Liver (tissue), 9 donors: ENCODE measurements around the gene BORCS8. TPM values are rescaled to one million over a fixed set of nuclear protein-coding genes. Genes with fewer than 3 reads are reported as not detected.

Experiments
- DNase-seq: peaks from one replicate; pipeline ENCODE4 v3.0.0-alpha.2; 2017; ENCODE audit warnings: low spot score
- H3K27ac ChIP-seq, 2 donors: one replicate each; pipeline ENCODE4 v1.7.0; 2013; ENCODE audit warnings: inconsistent platforms in 2 of 2, low read length in 2 of 2, control low read depth in 1 of 2, low read depth in 1 of 2, mild to moderate bottlenecking in 1 of 2
- H3K27me3 ChIP-seq, 4 donors: one replicate each; pipeline versions ENCODE4 v1.6.1 to v1.7.0; 2013; ENCODE audit warnings: low read length in 3 of 4, inconsistent platforms in 1 of 4, mild to moderate bottlenecking in 1 of 4, moderate library complexity in 1 of 4; ENCODE audit not compliant: control insufficient read depth in 4 of 4, insufficient read depth in 4 of 4
- H3K36me3 ChIP-seq, 4 donors: one replicate each; pipeline versions ENCODE4 v1.6.1 to v1.7.0; 2013; ENCODE audit warnings: low read length in 3 of 4, mild to moderate bottlenecking in 3 of 4, low read depth in 1 of 4, moderate library complexity in 1 of 4; ENCODE audit not compliant: control insufficient read depth in 4 of 4, insufficient read depth in 3 of 4
- H3K4me1 ChIP-seq, 4 donors: one replicate each; pipeline versions ENCODE4 v1.6.1 to v1.7.0; 2013; ENCODE audit warnings: low read length in 3 of 4, mild to moderate bottlenecking in 3 of 4, moderate library complexity in 1 of 4; ENCODE audit not compliant: control insufficient read depth in 4 of 4, insufficient read depth in 4 of 4
- H3K4me3 ChIP-seq, 3 donors: one replicate each; pipeline versions ENCODE4 v1.6.1 to v1.7.0; 2013; ENCODE audit warnings: low read length in 3 of 3, control low read depth in 1 of 3, low read depth in 1 of 3, mild to moderate bottlenecking in 1 of 3
- H3K9ac ChIP-seq, 2 donors: one replicate each; pipeline ENCODE4 v1.7.0; 2013; ENCODE audit warnings: low read length in 2 of 2, mild to moderate bottlenecking in 2 of 2, moderate library complexity in 2 of 2, control low read depth in 1 of 2, low read depth in 1 of 2
- H3K9me3 ChIP-seq, 4 donors: one replicate each; pipeline versions ENCODE4 v1.6.1 to v1.7.0; 2013; ENCODE audit warnings: low read length in 3 of 4; ENCODE audit not compliant: control insufficient read depth in 4 of 4
- FOXA1 ChIP-seq: IDR thresholded peaks from 2 replicates; pipeline ENCODE4 v1.6.1; 2016; ENCODE audit warnings: antibody characterized with exemption
- FOXA2 ChIP-seq: IDR thresholded peaks from 2 replicates; pipeline ENCODE4 v1.6.1; 2016; ENCODE audit warnings: antibody characterized with exemption
- GABPA ChIP-seq, 2 donors: IDR thresholded peaks in 1 of 2; conservative IDR thresholded peaks in 1 of 2; 2 replicates each; pipeline ENCODE4 v1.6.1; 2016; ENCODE audit warnings: antibody characterized with exemption in 2 of 2, mild to moderate bottlenecking in 1 of 2, moderate library complexity in 1 of 2
- HNF4A ChIP-seq, 2 donors: conservative IDR thresholded peaks; 2 replicates each; pipeline ENCODE4 v1.6.1; 2016; ENCODE audit warnings: antibody characterized with exemption in 2 of 2, mild to moderate bottlenecking in 2 of 2
- HNF4G ChIP-seq: IDR thresholded peaks from 2 replicates; pipeline ENCODE4 v1.6.1; 2016; ENCODE audit warnings: antibody characterized with exemption
- JUND ChIP-seq, 2 donors: IDR thresholded peaks; 2 replicates each; pipeline ENCODE4 v1.6.1; 2016; ENCODE audit warnings: antibody characterized with exemption in 2 of 2
- NR2F2 ChIP-seq: IDR thresholded peaks from 2 replicates; pipeline ENCODE4 v1.6.1; 2016; ENCODE audit warnings: antibody characterized with exemption
- RAD21 ChIP-seq, 2 donors: IDR thresholded peaks; 2 replicates each; pipeline ENCODE4 v1.6.1; 2016; ENCODE audit warnings: antibody characterized with exemption in 2 of 2, mild to moderate bottlenecking in 2 of 2
- RXRA ChIP-seq, 2 donors: IDR thresholded peaks; 2 replicates each; pipeline ENCODE4 v1.6.1; 2017 to 2018; ENCODE audit warnings: antibody characterized with exemption in 2 of 2, mild to moderate bottlenecking in 1 of 2
- SP1 ChIP-seq: IDR thresholded peaks from 2 replicates; pipeline ENCODE4 v1.6.1; 2018; ENCODE audit warnings: antibody characterized with exemption, mild to moderate bottlenecking
- TAF1 ChIP-seq: conservative IDR thresholded peaks from 2 replicates; pipeline ENCODE4 v1.6.1; 2016; ENCODE audit warnings: antibody characterized with exemption, mild to moderate bottlenecking
- YY1 ChIP-seq: IDR thresholded peaks from 2 replicates; pipeline ENCODE4 v1.6.1; 2016; ENCODE audit warnings: antibody characterized with exemption, mild to moderate bottlenecking
- WGBS: extraction: QIAGEN DNeasy Blood & Tissue Kit; methylation state at CpG from one replicate; pipeline ENCODE4 v1.1.7; 2013; 5-methylcytosine and 5-hydroxymethylcytosine counted together
- polyA plus RNA-seq, 2 donors: library from polyadenylated mRNA; stranded (reverse) in 1 of 2; unstranded in 1 of 2; fragments of 200-250 nt in 1 of 2; fragments of >200 nt in 1 of 2; fragmentation: Nextera tagmentation in 1 of 2; extraction: Ambion mirVana in 1 of 2; gene quantifications; one replicate each; pipeline versions ENCODE4 v1.2.1 to v1.2.3, GENCODE V29; 2013 to 2015
- total RNA-seq, 2 donors: library from RNA; depleted of rRNA; stranded (reverse); fragments of >200 nt; gene quantifications; one replicate each; pipeline ENCODE4 v1.2.3, GENCODE V29; 2014
- TF ChIP-seq, protein P1 (sequence below): IDR thresholded peaks from 2 replicates; pipeline ENCODE4 v1.6.1; 2016; ENCODE audit warnings: antibody characterized with exemption
- TF ChIP-seq, protein P2 (sequence below): IDR thresholded peaks from 2 replicates; pipeline ENCODE4 v1.6.1; 2016; ENCODE audit warnings: antibody characterized with exemption
- TF ChIP-seq, protein P3 (sequence below): IDR thresholded peaks from 2 replicates; pipeline ENCODE4 v1.6.1; 2016; ENCODE audit warnings: antibody characterized with exemption
- TF ChIP-seq, protein P4 (sequence below): IDR thresholded peaks from 2 replicates; pipeline ENCODE4 v1.6.1; 2016; ENCODE audit warnings: antibody characterized with exemption, mild to moderate bottlenecking
- TF ChIP-seq, protein P5 (sequence below): fragments of 150-350 bp; IDR thresholded peaks from 2 replicates; pipeline ENCODE4 v1.5.1; 2017; ENCODE audit warnings: improper control_type of control experiment, low read depth, low read length; ENCODE audit not compliant: missing input control
- donor health status: healthy.
- donor health status: healthy.
- donor health status: healthy.
- donor health status: healthy.
- donor health status: healthy.

BORCS8 gene
- total and polyA plus RNA-seq, 4 donors = 7.6 to 13.5 (median 9.4) TPM

DNA sequence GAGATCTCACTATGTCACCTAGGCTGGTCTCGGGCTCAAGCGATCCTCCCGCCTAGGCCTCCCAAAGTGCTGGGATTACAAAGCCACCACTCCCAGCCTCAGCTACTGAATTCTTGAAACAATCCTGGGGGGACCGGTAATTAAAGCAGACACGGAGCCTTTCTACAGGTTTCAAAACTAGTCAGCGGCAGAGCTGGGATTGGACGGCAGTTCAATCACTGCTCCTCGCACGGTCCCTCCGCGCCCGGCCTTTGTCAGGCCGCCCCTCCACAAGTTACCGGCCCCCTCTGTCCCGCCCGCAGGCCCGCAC is 229 bp downstream of the BORCS8 start:
- Histone ChIP-seq H3K36me3 (peaks cover 0 to 2% (median 0%) of the 10 kb centered on the region in 4 donors), H3K27me3 (no peaks in the 10 kb centered on the region), H3K4me3 (peak overlapping the region; percentile 70 to 100 (median 93)), H3K27ac (peak overlapping the region; percentile 99 to 100), H3K4me1 (peaks cover 6 to 38% (median 25%) of the 10 kb centered on the region in 4 donors), H3K9me3 (no peaks in the 10 kb centered on the region), H3K9ac (peak overlapping the region; percentile 95 to 99)
- TF ChIP-seq FOXA2 (no peak), TAF1 (no peak), NR2F2 (no peak), HNF4G (no peak)
- TF ChIP-seq, protein P1, sequence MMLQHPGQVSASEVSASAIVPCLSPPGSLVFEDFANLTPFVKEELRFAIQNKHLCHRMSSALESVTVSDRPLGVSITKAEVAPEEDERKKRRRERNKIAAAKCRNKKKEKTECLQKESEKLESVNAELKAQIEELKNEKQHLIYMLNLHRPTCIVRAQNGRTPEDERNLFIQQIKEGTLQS = no peak
- under 1% methylated on average over 17 of the region's 17 CpGs for WGBS
- no peak for DNase-seq

DNA sequence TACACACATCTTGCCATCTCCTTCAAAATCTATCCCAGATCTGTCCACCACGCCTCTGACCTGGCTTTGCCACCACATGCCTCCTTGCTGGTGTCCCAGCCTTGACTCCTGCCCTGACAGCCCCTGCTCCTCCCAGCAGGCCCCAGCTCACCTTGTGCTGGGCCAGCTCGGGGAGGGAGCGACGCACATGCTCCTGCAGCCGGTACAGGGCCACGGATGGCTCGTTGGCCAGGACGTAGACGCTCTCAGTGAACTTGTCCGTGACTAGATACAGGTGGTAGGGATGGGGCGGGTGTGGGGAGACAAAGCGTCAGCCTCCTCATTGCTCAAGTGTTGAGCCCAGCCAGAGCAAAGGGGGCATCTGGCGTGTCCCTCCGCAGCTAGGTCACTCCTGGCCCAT is 5.2 kb downstream of the BORCS8 start:
- no peak overlapping the region for H3K4me3 ChIP-seq
- peaks cover 0 to 8% (median 0%) of the 10 kb centered on the region in 4 donors for H3K36me3 ChIP-seq
- peak overlapping the region; percentile 41 to 76 for H3K27ac ChIP-seq
- WGBS = 97% methylated on average over 14 of the region's 14 CpGs
- no peak for TF ChIP-seq JUND (IDR thresholded peaks at IDR 0.05)
- no peak for TF ChIP-seq FOXA1
- TF ChIP-seq, protein P2, sequence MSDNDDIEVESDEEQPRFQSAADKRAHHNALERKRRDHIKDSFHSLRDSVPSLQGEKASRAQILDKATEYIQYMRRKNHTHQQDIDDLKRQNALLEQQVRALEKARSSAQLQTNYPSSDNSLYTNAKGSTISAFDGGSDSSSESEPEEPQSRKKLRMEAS = no peak
- TF ChIP-seq, protein P3, sequence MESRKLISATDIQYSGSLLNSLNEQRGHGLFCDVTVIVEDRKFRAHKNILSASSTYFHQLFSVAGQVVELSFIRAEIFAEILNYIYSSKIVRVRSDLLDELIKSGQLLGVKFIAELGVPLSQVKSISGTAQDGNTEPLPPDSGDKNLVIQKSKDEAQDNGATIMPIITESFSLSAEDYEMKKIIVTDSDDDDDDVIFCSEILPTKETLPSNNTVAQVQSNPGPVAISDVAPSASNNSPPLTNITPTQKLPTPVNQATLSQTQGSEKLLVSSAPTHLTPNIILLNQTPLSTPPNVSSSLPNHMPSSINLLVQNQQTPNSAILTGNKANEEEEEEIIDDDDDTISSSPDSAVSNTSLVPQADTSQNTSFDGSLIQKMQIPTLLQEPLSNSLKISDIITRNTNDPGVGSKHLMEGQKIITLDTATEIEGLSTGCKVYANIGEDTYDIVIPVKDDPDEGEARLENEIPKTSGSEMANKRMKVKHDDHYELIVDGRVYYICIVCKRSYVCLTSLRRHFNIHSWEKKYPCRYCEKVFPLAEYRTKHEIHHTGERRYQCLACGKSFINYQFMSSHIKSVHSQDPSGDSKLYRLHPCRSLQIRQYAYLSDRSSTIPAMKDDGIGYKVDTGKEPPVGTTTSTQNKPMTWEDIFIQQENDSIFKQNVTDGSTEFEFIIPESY = no peak
- no peak for TF ChIP-seq RXRA (IDR thresholded peaks at IDR 0.05)
- TF ChIP-seq YY1 = no peak
- TF ChIP-seq, protein P4, sequence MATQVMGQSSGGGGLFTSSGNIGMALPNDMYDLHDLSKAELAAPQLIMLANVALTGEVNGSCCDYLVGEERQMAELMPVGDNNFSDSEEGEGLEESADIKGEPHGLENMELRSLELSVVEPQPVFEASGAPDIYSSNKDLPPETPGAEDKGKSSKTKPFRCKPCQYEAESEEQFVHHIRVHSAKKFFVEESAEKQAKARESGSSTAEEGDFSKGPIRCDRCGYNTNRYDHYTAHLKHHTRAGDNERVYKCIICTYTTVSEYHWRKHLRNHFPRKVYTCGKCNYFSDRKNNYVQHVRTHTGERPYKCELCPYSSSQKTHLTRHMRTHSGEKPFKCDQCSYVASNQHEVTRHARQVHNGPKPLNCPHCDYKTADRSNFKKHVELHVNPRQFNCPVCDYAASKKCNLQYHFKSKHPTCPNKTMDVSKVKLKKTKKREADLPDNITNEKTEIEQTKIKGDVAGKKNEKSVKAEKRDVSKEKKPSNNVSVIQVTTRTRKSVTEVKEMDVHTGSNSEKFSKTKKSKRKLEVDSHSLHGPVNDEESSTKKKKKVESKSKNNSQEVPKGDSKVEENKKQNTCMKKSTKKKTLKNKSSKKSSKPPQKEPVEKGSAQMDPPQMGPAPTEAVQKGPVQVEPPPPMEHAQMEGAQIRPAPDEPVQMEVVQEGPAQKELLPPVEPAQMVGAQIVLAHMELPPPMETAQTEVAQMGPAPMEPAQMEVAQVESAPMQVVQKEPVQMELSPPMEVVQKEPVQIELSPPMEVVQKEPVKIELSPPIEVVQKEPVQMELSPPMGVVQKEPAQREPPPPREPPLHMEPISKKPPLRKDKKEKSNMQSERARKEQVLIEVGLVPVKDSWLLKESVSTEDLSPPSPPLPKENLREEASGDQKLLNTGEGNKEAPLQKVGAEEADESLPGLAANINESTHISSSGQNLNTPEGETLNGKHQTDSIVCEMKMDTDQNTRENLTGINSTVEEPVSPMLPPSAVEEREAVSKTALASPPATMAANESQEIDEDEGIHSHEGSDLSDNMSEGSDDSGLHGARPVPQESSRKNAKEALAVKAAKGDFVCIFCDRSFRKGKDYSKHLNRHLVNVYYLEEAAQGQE = no peak
- TF ChIP-seq RAD21 (IDR thresholded peaks at IDR 0.05) = no peak
- TF ChIP-seq, protein P5, sequence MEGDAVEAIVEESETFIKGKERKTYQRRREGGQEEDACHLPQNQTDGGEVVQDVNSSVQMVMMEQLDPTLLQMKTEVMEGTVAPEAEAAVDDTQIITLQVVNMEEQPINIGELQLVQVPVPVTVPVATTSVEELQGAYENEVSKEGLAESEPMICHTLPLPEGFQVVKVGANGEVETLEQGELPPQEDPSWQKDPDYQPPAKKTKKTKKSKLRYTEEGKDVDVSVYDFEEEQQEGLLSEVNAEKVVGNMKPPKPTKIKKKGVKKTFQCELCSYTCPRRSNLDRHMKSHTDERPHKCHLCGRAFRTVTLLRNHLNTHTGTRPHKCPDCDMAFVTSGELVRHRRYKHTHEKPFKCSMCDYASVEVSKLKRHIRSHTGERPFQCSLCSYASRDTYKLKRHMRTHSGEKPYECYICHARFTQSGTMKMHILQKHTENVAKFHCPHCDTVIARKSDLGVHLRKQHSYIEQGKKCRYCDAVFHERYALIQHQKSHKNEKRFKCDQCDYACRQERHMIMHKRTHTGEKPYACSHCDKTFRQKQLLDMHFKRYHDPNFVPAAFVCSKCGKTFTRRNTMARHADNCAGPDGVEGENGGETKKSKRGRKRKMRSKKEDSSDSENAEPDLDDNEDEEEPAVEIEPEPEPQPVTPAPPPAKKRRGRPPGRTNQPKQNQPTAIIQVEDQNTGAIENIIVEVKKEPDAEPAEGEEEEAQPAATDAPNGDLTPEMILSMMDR = no peak
- no peak for TF ChIP-seq FOXA2
- no peak for TF ChIP-seq GABPA (IDR thresholded peaks at IDR 0.05 in 1 of 2, conservative IDR thresholded peaks at IDR 0.05 in 1 of 2)
- no peak for TF ChIP-seq SP1
- TF ChIP-seq, protein P1 = no peak
- TF ChIP-seq TAF1 = no peak
- TF ChIP-seq HNF4A (conservative IDR thresholded peaks at IDR 0.05) = no peak
- no peaks in the 10 kb centered on the region for H3K27me3 ChIP-seq
- H3K9ac ChIP-seq = no peak overlapping the region
- peaks cover 5 to 25% (median 18%) of the 10 kb centered on the region in 4 donors for H3K4me1 ChIP-seq
- no peaks in the 10 kb centered on the region for H3K9me3 ChIP-seq
- DNase-seq = no peak
